Left lung (tissue), 10 donors: ENCODE results near the gene NFATC1. TPM values are rescaled to one million over a fixed set of nuclear protein-coding genes. Genes with fewer than 3 reads are reported as not detected.
A peak's percentile ranks its signal among the peaks of the same experiment; 100 is the strongest.
"Not testable (repeated sequence)": the region's sequence is repeated elsewhere in the genome, so short reads cannot be mapped to it uniquely, and the experiment has no call there.

Experiments
- ATAC-seq: fragments of 200-7000 bp; cut with Tn5 transposase; one replicate; pipeline ENCODE4 v1.9.1; 2020; ENCODE audit warnings: moderate library complexity
- DNase-seq, 4 donors: peaks; one replicate each; pipeline ENCODE4 v3.0.0-alpha.2; 2013 to 2020
- H3K27ac ChIP-seq, 2 donors: fragments of 200-600 bp; sonication (generic) in 1 of 2; one replicate each; pipeline versions ENCODE4 v1.5.0 to v1.8.0; 2020 to 2021
- H3K27me3 ChIP-seq, 2 donors: fragments of 200-600 bp; sonication (generic) in 1 of 2; one replicate each; pipeline versions ENCODE4 v1.5.0 to v1.8.0; 2020 to 2021
- H3K36me3 ChIP-seq, 2 donors: fragments of 200-600 bp; sonication (generic) in 1 of 2; one replicate each; pipeline versions ENCODE4 v1.5.0 to v1.8.0; 2020 to 2021
- H3K4me1 ChIP-seq, 2 donors: fragments of 200-600 bp; one replicate each; pipeline ENCODE4 v1.8.0; 2021
- H3K4me3 ChIP-seq, 2 donors: fragments of 200-600 bp; sonication (generic) in 1 of 2; one replicate each; pipeline versions ENCODE4 v1.5.0 to v1.8.0; 2020 to 2021; ENCODE audit warnings: mild to moderate bottlenecking in 1 of 2
- H3K9me3 ChIP-seq, 2 donors: fragments of 200-600 bp; sonication (generic) in 1 of 2; one replicate each; pipeline versions ENCODE4 v1.5.0 to v1.8.0; 2020 to 2021
- CTCF ChIP-seq, 2 donors: fragments of 200-600 bp; sonication (generic) in 1 of 2; IDR thresholded peaks; one replicate each; pipeline versions ENCODE4 v1.5.0 to v1.8.0; 2021; ENCODE audit warnings: antibody characterized with exemption in 2 of 2
- intact Hi-C, 2 donors: fragments of 100-400 bp; cut with DNase I; formaldehyde crosslinking; loops; one replicate each; pipeline versions ENCODE4 v1.11.2 to v1.14.2; 2022
- polyA plus RNA-seq, 6 donors: library from polyadenylated mRNA; unstranded; fragments of 120-200 nt; gene quantifications; one replicate each; pipeline ENCODE4 v1.2.1, GENCODE V29; 2013; ENCODE audit not compliant: insufficient read length in 6 of 6
- total RNA-seq, 2 donors: library from RNA; stranded (reverse); fragmentation: NEBNext Ultra II Directional; extraction: Animal tissue kit (Norgen Biotek cat#: 25700); gene quantifications; one replicate each; pipeline ENCODE4 v1.2.1, GENCODE V29; 2021
- donor health status: DM: no; HTN: yes; CAD: no.
- donor health status: DM: no; HTN: no; CAD: no.

The NFATC1 gene
- total and polyA plus RNA-seq, 8 donors = 6.5 to 17.1 (median 8.0) TPM

GRCh38 chr18:79501006-79501405 is 105.3 kb downstream of the NFATC1 start:
- Histone ChIP-seq H3K4me3 (no peak overlapping the region), H3K9me3 (peaks cover 0 to 26% of the 10 kb centered on the region in 2 donors), H3K36me3 (peaks cover 0 to 6% of the 10 kb centered on the region in 2 donors), H3K27me3 (no peaks in the 10 kb centered on the region), H3K4me1 (peaks cover 1 to 2% of the 10 kb centered on the region in 2 donors), H3K27ac (no peak overlapping the region)
- intact Hi-C loops = no loop called here
- no peak for ATAC-seq
- TF ChIP-seq CTCF (IDR thresholded peaks at IDR 0.05) = no peak
- no peak for DNase-seq

GRCh38 chr18:79502782-79503181 is 107.1 kb downstream of the NFATC1 start:
- no peak for ATAC-seq
- DNase-seq = peak in 1 of 4 donors; percentile 2
- peaks cover 0 to 22% of the 10 kb centered on the region in 2 donors for H3K9me3 ChIP-seq
- H3K4me1 ChIP-seq = peaks cover 17 to 19% of the 10 kb centered on the region in 2 donors
- H3K27me3 ChIP-seq = no peaks in the 10 kb centered on the region
- intact Hi-C loops = no loop called here
- no peaks in the 10 kb centered on the region for H3K36me3 ChIP-seq
- no peak overlapping the region for H3K4me3 ChIP-seq
- H3K27ac ChIP-seq = no peak overlapping the region
- TF ChIP-seq CTCF (IDR thresholded peaks at IDR 0.05) = no peak

- H3K4me1 ChIP-seq = peaks cover 17 to 25% of the 10 kb centered on the region in 2 donors
- no peaks in the 10 kb centered on the region for H3K27me3 ChIP-seq
- no peaks in the 10 kb centered on the region for H3K36me3 ChIP-seq
- intact Hi-C loops = no loop called here
- no peak overlapping the region for H3K27ac ChIP-seq
- ATAC-seq = no peak
- H3K4me3 ChIP-seq = no peak overlapping the region
- no peak for TF ChIP-seq CTCF (IDR thresholded peaks at IDR 0.05)
- H3K9me3 ChIP-seq = peaks cover 0 to 19% of the 10 kb centered on the region in 2 donors
- DNase-seq = peak in 1 of 4 donors; percentile 14
Measured at GRCh38 chr18:79503406-79503805, 107.7 kb downstream of the NFATC1 start.

- ATAC-seq = no peak
- no peak overlapping the region for H3K27ac ChIP-seq
- H3K36me3 ChIP-seq = no peaks in the 10 kb centered on the region
- DNase-seq = peak in 1 of 4 donors; percentile 12
- intact Hi-C loops = no loop called here
- no peak for TF ChIP-seq CTCF (IDR thresholded peaks at IDR 0.05)
- H3K4me1 ChIP-seq = peaks cover 17 to 31% of the 10 kb centered on the region in 2 donors
- H3K27me3 ChIP-seq = no peaks in the 10 kb centered on the region
- H3K4me3 ChIP-seq = no peak overlapping the region
- peaks cover 0 to 13% of the 10 kb centered on the region in 2 donors for H3K9me3 ChIP-seq
Measured at GRCh38 chr18:79504034-79504433, 108.3 kb downstream of the NFATC1 start.

- intact Hi-C loops, H3K36me3 ChIP-seq, H3K27me3 ChIP-seq, H3K27ac ChIP-seq, H3K4me3 ChIP-seq, H3K9me3 ChIP-seq, ATAC-seq: not testable (repeated sequence)
- H3K4me1 ChIP-seq = peaks cover 17 to 32% of the 10 kb centered on the region in 2 donors
- peak in 1 of 4 donors; percentile 6 for DNase-seq
Measured at GRCh38 chr18:79504495-79504894, 108.8 kb downstream of the NFATC1 start.

- H3K4me1 ChIP-seq = peaks cover 17 to 32% of the 10 kb centered on the region in 2 donors
- intact Hi-C loops, H3K27me3 ChIP-seq, H3K9me3 ChIP-seq, H3K27ac ChIP-seq, ATAC-seq, H3K36me3 ChIP-seq, H3K4me3 ChIP-seq: not testable (repeated sequence)
- DNase-seq = peak in 1 of 4 donors; percentile 8
Measured at GRCh38 chr18:79505465-79505864, 109.7 kb downstream of the NFATC1 start.
